Activated T-helper 2 cell treated with anti-CD3 and anti-CD28 coated beads, Interferon-gamma antibody, Interleukin-2, Interleukin-4, amounts not matched to agents 10 μg/mL and 5 μg/mL and 100 μg/mL, durations not matched to agents 14 hours and 24 hours and 36 hours (primary cell): ENCODE data around the gene DPH1. TPM values are rescaled to one million over a fixed set of nuclear protein-coding genes. Genes with fewer than 3 reads are reported as not detected.

Experiments used
- DNase-seq: peaks from one replicate; pipeline ENCODE4 v3.0.0; 2021; ENCODE audit warnings: low spot score
- H3K27ac Mint-ChIP-seq: one replicate; pipeline ENCODE4 v1.8.0; 2021; ENCODE audit warnings: mixed read lengths
- H3K27me3 Mint-ChIP-seq: one replicate; pipeline ENCODE4 v1.8.0; 2021; ENCODE audit warnings: low read depth, mixed read lengths
- H3K36me3 Mint-ChIP-seq: one replicate; pipeline ENCODE4 v1.8.0; 2021; ENCODE audit warnings: low read depth, mixed read lengths
- H3K4me1 Mint-ChIP-seq: one replicate; pipeline ENCODE4 v1.8.0; 2021; ENCODE audit warnings: low read depth, mixed read lengths
- H3K4me3 Mint-ChIP-seq: one replicate; pipeline ENCODE4 v1.8.0; 2021; ENCODE audit warnings: low read depth, mild to moderate bottlenecking, moderate library complexity, mixed read lengths
- H3K9me3 Mint-ChIP-seq: one replicate; pipeline ENCODE4 v1.8.0; 2021; ENCODE audit warnings: mixed read lengths
- intact Hi-C: fragments of 100-400 bp; cut with micrococcal nuclease; formaldehyde crosslinking; loops from one replicate; pipeline ENCODE4 v1.15.1; 2023
- total RNA-seq: library from RNA; stranded (reverse); gene quantifications from 2 replicates; pipeline ENCODE4 v1.2.3, GENCODE V29; 2022

DPH1 gene
- total RNA-seq, 1 donor from 2014 or later, result 47.5 TPM

- intact Hi-C loops, result loop anchor here (5.0 kb wide), 1 partner anchor 351 kb away; the partner anchor contains the start of gene MNT
- Mint-ChIP-seq H3K9me3 (no peaks in the 10 kb centered on the region), H3K27ac (no peak overlapping the region)
Measured at GRCh38 chr17:2051061-2051932, 21.3 kb downstream of the DPH1 start.

DNA sequence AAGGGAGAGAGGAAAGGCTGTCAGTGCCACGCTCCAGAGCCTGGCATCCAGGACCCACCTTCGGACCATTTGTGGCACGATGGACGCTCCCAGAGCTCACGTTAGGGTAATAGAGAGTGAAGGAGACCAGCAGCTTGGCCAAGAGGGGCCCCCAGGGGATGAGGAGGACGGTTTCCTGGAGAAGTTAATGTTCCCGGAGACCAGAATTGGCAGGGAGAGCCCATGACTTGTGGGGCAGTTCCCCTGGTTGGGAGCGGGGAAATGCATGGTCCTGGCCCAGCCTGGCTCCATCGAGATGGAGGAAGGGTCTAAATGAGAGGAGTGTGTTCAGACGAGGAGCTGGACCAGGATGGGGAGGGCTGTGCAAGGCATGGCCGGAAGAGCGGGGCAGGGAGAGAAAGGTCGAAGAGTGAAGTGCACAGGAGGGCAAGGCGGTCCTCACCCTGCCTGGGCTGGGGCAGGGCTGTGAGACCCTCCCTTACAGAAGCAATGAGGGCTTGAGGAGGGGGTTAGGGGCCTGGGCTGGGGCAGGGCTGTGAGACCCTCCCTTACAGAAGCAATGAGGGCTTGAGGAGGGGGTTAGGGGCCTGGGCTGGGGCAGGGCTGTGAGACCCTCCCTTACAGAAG is 22.1 kb downstream of the DPH1 start:
- Mint-ChIP-seq H3K4me3 (peak overlapping the region; percentile 35), H3K4me1 (peaks cover 29% of the 10 kb centered on the region), H3K27ac (peak overlapping the region; percentile 39), H3K9me3 (no peaks in the 10 kb centered on the region), H3K27me3 (peaks cover 7% of the 10 kb centered on the region), H3K36me3 (peaks cover 11% of the 10 kb centered on the region)
- intact Hi-C loops, result loop anchor here (5.0 kb wide), 1 partner anchor 350 kb away; the partner anchor contains the start of gene MNT
- DNase-seq, result no peak

More at GRCh38 chr17:2051061-2051932, 21.3 kb downstream of the DPH1 start:
- peaks cover 29% of the 10 kb centered on the region for H3K4me1 Mint-ChIP-seq
- no peak for DNase-seq
- peaks cover 14% of the 10 kb centered on the region for H3K36me3 Mint-ChIP-seq
- H3K27me3 Mint-ChIP-seq, result peaks cover 7% of the 10 kb centered on the region
- peak overlapping the region; percentile 60 for H3K4me3 Mint-ChIP-seq

DNA sequence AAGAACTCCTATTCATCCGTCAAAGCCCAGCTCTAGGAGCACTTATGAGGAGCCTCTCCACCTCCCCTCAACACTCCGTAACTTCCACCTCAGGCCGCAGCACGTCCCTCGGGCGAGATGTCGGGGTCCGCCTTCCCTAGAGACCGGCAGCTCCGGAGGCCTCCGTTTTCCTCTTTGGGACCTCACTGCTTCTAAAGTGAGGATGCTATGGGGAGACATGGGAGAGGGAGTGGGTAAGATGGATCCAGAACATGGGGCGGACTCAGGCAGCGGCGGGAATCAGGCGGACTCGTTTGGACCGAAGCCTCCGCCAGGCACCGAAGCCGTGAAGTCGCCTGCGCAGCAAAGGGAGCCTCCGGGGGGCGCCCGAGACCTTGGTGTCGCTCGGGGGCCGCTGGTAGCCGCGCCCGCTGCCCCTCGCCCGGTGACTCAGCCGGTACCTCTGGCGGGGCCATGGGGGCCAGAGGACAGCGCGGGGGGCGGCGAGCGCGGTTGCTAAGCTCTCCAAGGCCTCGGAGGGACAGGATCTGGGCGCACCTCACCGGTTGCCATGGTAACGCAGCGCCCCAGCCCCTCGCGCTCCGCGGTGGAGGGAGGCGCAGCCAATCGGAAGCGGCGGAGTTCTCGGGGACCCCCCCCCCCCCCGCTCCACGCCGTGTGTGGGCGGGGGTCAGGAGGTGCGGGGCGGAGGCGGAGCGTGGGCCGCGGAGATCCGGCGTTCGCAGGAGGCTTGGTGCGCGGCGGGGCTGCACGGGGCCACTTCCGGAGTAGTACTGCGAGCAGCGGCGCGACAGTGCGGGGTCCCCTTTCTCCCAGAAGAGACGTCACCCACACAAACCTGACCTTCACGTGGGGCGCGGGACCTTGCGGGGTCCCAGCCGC is 23.7 kb downstream of the DPH1 start:
- Mint-ChIP-seq H3K36me3 (peaks cover 10% of the 10 kb centered on the region), H3K4me3 (peak overlapping the region; percentile 78), H3K9me3 (no peaks in the 10 kb centered on the region), H3K4me1 (peaks cover 24% of the 10 kb centered on the region), H3K27me3 (peaks cover 7% of the 10 kb centered on the region), H3K27ac (peak overlapping the region; percentile 81)
- intact Hi-C loops, result loop anchor here (1.0 to 5.0 kb wide), 5 partner anchors 17 to 349 kb away; partner anchors contain the start of genes MNT, SGSM2 and TSR1
- peak; percentile 71 for DNase-seq

GRCh38 chr17:2054262-2054511 is 24.2 kb downstream of the DPH1 start:
- intact Hi-C loops, result loop anchor here (1.0 to 5.0 kb wide), 5 partner anchors 16 to 348 kb away; partner anchors contain the start of genes MNT, SGSM2 and TSR1
- no peak for DNase-seq
- Mint-ChIP-seq H3K4me3 (peak overlapping the region; percentile 78), H3K4me1 (peaks cover 18% of the 10 kb centered on the region), H3K27ac (peak overlapping the region; percentile 81), H3K36me3 (peaks cover 7% of the 10 kb centered on the region), H3K27me3 (peaks cover 7% of the 10 kb centered on the region), H3K9me3 (no peaks in the 10 kb centered on the region)

DNA sequence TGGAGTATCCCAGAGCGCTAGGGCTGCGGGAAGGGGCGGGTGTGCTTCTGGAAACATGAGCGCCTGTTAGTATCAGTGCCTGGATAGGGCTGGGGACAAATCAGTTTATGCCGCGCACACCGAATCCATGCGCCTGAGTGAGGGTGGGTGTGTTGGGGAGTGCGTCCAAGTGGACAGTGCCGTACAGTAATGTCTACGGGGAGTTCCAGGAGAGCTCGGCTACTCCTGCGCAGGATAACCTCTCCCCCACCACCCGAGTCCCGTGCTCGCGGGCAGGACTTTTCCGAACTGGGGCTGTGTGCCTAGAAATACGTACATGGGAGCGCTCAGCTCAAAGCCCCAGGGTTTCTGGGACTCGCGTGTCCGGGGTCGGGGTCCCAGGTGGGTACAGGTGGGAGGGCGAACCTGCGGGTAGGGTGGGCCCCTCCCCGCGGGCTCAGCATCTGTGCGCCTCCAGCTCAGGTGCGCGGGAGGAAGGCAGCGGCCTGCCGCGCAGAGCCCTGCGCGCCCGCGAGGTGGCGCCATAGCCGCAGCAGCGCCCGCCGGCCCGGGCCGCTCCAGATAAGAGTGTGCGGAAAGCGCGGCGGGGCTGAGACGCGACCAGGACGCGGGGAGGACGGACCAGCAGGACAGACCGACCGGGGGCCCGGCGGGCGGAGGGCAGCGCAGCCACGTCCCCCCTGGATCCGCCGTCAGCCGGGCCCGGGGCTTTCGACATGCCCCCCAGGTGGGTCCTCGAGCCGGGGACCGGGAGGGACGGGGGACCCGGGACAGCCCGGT is 24.7 kb downstream of the DPH1 start, which contains the start of gene HIC1:
Gene HIC1, plus strand, starts transcription at position 592 of the 780 bp plus-strand sequence. CDS start 1,588 bp downstream, outside the sequence.
- peak within 1 kb of the TSS; percentile 78 for H3K4me3 Mint-ChIP-seq
- peaks cover 19% of the 10 kb centered on the region for H3K4me1 Mint-ChIP-seq
- DNase-seq, result peak; percentile 81
- intact Hi-C loops, result loop anchor here (1.0 to 5.0 kb wide), 7 partner anchors 16 to 348 kb away; partner anchors contain the start of genes MNT, SGSM2 and TSR1
- peaks cover 7% of the 10 kb centered on the region for H3K27me3 Mint-ChIP-seq
- peaks cover 10% of the 10 kb centered on the region for H3K36me3 Mint-ChIP-seq
- H3K27ac Mint-ChIP-seq, result peak within 1 kb of the TSS; percentile 81
- no peaks in the 10 kb centered on the region for H3K9me3 Mint-ChIP-seq

- peak; percentile 57 for DNase-seq
- intact Hi-C loops, result loop anchor here (1.0 to 5.0 kb wide), 4 partner anchors 189 to 281 kb away; partner anchors contain the start of genes SGSM2 and TSR1
- Mint-ChIP-seq H3K4me1 (peaks cover 25% of the 10 kb centered on the region), H3K4me3 (peak overlapping the region; percentile 76), H3K27me3 (peaks cover 7% of the 10 kb centered on the region), H3K27ac (no peak overlapping the region), H3K36me3 (peaks cover 18% of the 10 kb centered on the region), H3K9me3 (no peaks in the 10 kb centered on the region)
Measured at GRCh38 chr17:2055292-2056205, 25.6 kb downstream of the DPH1 start.

DNA sequence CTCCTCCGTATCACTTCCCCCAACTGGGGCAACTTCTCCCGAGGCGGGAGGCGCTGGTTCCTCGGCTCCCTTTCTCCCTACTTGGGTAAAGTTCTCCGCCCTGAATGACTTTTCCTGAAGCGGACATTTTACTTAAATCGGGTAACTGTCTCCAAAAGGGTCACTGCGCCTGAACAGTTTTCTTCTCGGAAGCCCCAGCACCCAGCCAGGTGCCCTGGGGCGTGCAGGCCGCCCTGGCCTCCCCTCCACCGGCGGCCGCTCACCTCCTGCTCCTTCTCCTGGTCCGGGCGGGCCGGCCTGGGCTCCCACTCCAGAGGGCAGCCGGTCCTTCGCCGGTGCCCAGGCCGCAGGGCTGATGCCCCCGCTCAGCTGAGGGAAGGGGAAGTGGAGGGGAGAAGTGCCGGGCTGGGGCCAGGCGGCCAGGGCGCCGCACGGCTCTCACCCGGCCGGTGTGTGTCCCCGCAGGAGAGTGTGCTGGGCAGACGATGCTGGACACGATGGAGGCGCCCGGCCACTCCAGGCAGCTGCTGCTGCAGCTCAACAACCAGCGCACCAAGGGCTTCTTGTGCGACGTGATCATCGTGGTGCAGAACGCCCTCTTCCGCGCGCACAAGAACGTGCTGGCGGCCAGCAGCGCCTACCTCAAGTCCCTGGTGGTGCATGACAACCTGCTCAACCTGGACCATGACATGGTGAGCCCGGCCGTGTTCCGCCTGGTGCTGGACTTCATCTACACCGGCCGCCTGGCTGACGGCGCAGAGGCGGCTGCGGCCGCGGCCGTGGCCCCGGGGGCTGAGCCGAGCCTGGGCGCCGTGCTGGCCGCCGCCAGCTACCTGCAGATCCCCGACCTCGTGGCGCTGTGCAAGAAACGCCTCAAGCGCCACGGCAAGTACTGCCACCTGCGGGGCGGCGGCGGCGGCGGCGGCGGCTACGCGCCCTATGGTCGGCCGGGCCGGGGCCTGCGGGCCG is 26.5 kb downstream of the DPH1 start:
- Mint-ChIP-seq H3K27me3 (peaks cover 6% of the 10 kb centered on the region), H3K36me3 (peaks cover 23% of the 10 kb centered on the region), H3K4me3 (peak overlapping the region; percentile 76), H3K27ac (peak overlapping the region; percentile 74), H3K4me1 (peaks cover 28% of the 10 kb centered on the region), H3K9me3 (no peaks in the 10 kb centered on the region)
- intact Hi-C loops, result loop anchor here (5.0 kb wide), 1 partner anchor 211 kb away; no protein-coding TSS in a partner anchor
- DNase-seq, result peak; percentile 62

- DNase-seq, result no peak
- Mint-ChIP-seq H3K4me1 (peaks cover 28% of the 10 kb centered on the region), H3K4me3 (no peak overlapping the region), H3K36me3 (peaks cover 29% of the 10 kb centered on the region), H3K9me3 (no peaks in the 10 kb centered on the region), H3K27me3 (no peaks in the 10 kb centered on the region), H3K27ac (no peak overlapping the region)
- intact Hi-C loops, result loop anchor here (5.0 kb wide), 1 partner anchor 210 kb away; no protein-coding TSS in a partner anchor
Measured at GRCh38 chr17:2057175-2057759, 27.3 kb downstream of the DPH1 start.

- Mint-ChIP-seq H3K4me3 (peak overlapping the region; percentile 67), H3K4me1 (peaks cover 33% of the 10 kb centered on the region), H3K27ac (peak overlapping the region; percentile 65), H3K9me3 (no peaks in the 10 kb centered on the region), H3K27me3 (no peaks in the 10 kb centered on the region), H3K36me3 (peaks cover 36% of the 10 kb centered on the region)
- DNase-seq, result no peak
- intact Hi-C loops, result loop anchor here (5.0 kb wide), 1 partner anchor 209 kb away; no protein-coding TSS in a partner anchor
Measured at GRCh38 chr17:2057760-2058585, 28.0 kb downstream of the DPH1 start.
